ENCODE results near the gene EXOC4.
A peak's percentile ranks its signal among the peaks of the same experiment; 100 is the strongest.

Gene EXOC4

DNA sequence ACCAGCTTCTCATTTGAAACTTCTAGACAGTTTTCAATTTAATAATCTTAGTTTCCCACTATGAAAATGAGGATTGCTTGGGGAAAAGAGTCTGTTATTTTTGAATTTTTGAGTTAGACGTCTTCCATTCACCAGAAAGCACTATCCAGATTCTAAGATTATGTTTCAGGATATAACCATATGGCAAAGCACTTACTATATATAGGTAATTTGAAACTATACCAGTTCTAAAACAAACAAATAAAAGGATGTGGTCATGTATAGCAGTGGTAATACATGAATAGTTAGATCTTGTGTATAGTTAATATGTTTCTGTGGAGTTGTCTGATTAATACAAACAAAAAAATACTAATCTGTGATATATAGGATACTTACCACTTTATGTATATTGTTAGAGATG lies 320.0 kb downstream of the EXOC4 start:
- no peak for DNase-seq (ENCODE audit: low read depth in 2 of 2)

DNA sequence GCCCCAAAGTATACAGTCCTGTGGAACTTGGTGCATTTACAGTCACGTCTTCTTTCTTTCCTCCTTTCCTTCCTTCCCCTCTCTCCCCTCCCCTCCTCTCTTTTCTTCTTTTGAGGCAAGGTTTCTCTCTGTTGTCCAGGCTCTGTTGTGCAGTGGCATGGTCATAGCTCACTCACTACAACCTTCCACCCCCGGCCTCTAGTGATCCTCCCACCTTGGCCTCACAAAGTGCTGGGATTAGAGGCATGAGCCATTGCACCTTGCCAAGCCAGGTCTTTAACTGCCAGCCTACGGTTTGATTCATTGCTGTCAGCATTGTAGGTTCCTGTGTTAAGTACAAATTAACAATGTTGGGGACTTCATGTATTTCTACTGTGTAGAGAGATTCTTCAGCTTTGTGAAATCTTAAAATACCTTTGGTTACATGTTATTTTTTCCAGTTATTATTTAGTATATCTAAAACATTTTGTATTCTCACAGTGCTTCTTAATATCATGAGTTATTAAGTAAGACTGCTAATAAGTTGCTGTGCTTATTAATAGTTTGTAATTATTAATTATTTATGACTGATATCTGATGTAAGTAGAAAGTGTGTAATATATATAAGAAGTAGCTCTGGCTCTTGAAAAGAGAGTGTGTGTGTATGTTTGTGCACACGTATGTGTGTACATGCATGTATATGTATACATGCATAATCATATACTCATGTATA lies 320.8 kb downstream of the EXOC4 start:
- DNase-seq (ENCODE audit: low read depth in 2 of 2), result no peak

DNA sequence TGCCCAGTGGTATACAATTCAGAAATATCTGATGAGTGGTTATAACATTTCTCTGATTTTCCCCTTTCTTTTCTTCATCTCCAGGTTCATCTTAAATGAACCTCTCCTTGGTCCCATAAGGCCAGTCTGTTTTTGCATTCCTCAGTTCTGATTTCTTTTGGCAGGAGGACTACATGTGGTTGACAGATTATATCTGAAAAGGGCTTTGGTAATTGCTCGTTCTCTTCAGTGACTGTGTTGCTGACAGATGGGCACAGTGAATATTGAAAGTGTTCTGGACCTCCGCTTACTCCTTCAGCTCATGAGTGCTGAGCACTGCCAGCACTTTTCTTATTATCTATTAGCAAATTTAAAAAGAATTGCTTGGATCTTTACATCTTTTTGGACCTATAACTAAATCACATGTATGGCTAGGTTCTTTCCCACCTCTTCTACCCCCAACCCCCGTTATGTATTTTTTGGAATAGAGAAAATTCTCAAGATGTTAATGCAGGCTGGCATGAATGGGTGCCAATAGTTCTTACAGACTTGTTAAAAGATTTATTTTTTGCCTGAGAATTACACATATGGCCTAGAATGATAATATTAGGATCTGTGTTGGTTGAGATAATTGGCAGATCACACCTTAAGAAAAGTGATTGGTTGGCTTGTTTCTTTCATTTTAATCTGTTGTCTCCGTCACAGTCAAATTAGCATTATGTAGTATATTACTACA lies 323.0 kb downstream of the EXOC4 start:
- DNase-seq (ENCODE audit: low read depth in 2 of 2), result no peak

DNA sequence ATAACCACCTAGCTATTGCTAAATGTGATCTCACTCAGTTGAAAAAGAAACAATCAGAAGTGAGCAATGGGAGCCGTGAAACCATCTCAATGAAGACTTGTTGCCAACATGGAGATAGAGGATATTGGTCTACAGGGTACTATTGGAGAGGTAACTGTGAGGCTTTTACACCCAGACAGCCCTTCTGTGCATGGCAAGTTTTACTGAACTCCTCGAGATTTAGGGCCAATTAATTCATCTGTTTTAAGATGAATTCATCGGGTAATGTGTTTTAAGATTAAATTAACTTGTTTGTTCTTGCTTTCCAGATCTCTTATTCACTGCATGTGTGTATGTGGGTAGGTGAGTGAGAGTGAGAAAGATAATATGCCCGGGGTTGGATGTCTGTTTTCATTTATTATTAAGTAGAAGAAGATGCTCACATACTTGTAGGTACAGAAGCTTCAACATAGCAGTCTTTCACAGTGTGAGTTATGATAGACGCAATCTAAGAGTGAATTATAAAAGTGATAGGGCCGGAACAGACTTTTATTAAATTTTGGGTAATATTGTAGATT lies 323.8 kb downstream of the EXOC4 start:
- DNase-seq (ENCODE audit: low read depth in 2 of 2), result no peak

DNA sequence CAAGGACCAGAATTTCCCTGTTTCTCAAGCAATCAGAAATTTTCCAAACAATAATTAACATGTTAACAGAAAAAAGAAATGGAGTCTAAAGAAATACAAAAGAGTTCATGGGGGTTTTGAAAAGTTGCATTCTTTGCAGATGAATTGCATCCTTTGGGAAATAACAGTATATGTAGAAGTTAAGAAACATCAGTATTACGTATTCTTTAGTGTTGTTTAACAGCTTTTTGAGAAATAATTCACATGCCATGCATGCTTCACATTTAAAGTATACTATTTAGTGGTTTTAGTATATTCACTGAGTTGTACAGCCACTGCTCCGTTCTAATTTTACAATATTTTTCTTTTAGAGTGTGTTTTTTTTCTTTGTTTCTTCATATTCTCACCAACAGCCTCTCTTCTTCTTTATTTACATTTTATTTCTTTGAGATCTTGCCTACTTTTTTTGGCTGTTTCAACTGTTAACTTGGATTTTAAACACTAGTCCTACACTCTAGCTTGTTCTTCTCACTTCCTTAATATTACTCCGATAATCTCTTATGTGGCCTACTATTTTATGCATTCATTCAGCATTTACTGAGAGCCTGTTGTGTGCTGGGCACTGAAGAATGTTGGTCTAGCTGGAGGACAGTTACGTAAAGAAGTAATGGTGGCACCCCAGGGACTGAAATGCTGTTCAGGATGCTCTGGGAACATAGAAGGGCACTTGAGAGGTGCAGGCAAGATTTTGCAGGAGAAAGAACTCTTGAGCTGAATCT lies 330.1 kb downstream of the EXOC4 start:
- peak; percentile 85 to 88 for DNase-seq (ENCODE audit: low read depth in 2 of 2)

DNA sequence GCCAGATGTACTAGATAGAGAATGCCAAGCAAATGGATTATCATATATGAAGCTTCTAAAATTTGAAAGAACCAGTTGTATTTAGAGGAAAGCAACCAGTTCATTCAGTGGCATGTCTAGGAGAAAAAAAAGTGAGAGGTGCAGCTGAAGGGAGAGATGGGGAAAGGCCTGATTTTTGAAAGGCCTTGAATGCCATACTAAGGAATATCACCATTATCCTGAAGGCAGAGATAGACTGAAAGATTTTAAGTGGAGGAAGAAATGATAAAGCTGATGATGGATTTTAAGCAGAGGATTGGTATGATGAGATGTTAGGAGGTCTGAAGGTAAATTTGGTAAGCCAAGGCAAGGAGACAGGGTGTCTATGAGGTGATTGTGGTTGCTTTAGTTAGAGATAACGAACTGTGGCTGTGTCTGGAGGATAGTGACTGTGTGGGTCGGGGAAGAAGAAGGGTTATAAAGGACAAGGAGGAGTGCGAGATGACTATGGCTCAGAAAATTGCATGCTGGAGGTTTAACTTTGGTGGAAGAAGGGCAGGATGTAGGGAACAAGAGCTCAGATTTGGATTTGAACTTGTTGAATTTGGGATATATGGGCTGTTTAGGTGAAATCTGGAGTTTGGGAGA lies 330.8 kb downstream of the EXOC4 start:
- DNase-seq (ENCODE audit: low read depth in 2 of 2), result no peak

DNA sequence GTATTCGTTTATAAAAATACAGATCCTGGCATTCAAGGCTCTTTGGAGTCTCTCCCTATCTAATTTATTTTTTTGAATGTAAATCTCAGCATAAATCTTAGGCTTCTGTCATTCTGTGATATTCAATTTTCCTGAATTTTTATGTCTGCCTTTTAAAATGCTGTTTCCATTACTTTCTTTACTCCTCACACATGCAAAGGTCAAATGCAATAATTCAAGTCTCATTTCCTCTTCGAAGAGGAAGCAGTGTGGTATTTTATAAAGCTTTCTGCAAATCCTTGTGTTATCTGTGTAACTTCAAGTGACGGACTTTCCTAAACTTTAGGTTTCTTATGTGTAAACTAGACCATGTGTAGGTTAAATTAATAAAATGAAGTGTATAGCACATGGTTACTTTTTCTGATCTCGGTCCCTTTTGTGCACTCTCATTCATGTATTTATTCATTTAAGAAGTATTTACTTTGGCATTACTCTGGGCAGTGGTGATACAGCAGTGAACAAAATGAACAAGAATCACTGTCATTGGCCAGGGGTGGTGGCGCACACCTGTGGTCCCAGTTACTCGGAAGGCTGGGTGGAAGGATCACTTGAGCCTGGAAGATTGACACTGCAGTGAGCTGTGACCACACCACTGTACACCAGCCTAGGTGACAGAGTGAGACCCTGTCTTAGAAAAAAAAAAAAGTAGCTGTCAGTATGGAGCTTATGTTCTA lies 332.2 kb downstream of the EXOC4 start:
- DNase-seq (ENCODE audit: low read depth in 2 of 2), result no peak

DNA sequence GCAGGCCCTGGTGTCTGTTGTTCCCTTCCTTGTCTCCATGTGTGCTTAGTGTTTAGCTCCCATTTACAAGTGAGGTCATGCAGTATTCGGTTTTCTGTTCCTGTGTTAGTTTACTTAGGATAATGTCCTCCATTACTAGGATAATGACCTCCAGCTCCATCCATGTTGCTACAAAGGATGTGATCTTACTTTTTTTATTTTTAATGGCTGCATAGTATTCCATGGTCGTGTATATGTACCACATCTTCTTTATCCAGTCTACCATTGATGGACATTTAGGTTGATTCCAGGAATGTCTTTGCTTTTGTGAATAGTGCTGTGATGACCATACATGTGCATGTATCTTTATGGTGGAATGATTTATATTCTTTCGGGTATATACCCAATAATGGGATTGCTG lies 333.4 kb downstream of the EXOC4 start:
- no peak for DNase-seq (ENCODE audit: low read depth in 2 of 2)

DNA sequence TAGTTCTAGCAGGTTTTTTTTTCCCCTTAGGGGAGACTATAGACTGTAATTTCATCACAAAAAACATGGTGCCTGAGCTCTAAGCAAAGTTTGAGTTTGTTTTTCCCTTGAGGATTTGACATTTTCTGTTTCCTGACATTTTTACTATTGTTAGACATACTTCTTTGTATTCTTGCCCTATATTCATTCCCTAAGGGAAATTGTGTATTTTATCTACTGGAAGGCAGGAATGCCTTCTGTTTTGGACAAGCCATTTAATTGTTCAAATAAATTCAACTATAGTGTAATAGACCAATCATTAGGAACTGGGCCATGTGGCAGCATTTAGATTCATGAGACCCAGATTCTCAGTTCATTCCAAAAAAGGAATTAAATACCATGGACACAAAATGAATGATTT lies 335.0 kb downstream of the EXOC4 start:
- DNase-seq (ENCODE audit: low read depth in 2 of 2), result no peak

DNA sequence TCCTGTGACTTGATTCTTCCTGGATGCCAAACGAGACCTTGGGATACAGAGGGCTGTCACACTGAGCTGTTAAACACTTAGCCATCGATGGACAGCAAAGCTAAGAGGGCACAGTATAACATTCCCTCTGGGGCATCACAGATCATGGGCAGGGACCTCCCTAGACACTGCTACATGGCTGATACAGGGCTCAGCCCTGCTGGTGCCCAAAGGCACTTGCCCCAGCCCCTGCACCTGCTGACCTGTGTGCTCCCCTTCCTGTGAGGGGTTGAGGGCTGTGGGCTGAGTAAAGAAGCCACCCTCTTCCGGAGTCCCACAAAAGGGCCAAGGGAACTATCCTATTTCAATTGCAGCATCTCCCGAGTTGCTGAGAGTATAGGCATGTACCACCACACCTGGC lies 337.9 kb downstream of the EXOC4 start:
- no peak for DNase-seq (ENCODE audit: low read depth in 2 of 2)

DNA sequence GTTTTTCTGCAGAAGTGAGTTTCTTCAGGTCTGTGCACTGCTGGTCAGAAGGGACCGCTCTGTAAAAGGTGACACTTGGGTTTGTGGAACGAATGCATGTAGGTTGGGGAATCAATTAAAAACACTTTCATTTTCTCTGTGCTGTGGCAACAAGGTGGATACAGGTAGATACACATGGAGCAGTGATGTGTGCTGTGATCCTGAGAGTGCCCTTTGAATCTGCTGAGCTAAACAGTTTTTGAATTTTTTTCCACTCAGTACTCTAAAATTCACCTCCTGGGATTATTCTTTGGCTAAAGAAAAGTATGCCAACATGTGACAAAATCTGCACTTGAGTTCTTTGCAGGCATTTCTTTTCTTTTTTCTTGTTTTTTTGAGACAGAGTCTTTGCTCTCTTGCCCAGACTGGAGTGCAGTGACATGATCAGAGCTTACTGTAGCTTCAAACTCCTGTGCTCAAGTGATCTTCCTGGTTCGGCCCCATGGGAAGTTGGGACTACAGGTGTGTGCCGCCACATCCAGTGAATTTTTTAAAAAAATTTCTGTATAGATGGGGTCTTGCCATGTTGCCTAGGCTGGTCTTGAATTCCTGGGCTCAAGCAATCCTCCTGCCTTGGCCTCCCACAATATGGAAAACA lies 338.9 kb downstream of the EXOC4 start:
- no peak for DNase-seq (ENCODE audit: low read depth in 2 of 2)

DNA sequence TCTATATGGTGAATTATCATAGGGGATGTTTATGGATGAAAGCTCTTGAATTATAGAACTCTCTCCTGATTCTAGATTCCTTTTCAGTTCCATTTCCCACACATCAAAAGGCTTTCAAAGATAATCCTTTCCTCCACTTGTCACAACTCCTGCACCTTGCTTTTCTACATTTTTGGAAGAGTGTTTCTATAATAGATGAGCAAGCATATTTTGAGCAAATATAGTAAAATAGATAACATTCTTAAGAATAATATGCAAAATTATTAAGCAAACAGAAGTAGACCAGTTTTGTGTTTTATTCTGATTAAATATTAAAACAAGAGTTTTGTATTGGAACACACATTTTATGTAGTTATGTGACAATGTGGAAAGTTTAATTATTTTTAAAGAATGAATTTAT lies 340.7 kb downstream of the EXOC4 start:
- DNase-seq (ENCODE audit: low read depth in 2 of 2), result no peak

DNA sequence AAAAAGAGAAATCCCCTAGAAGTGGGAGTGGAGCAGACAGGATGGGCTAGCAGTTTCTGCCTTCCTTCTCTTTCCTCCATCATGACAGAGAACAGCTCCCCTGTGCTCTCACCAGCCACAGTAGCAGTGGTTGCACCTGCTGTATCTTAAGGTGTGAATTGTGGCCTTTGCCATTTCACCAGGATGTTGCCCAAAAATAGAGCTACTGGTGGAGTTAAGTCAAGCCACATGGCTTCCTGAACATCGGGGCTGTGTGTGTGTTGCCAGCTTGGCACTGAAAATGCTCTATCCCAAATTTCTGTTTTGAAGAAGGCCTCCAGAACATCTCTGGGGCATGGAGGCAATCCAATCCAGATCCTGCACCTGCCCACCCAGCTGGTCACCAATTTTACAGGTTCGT lies 348.7 kb downstream of the EXOC4 start:
- DNase-seq (ENCODE audit: low read depth in 2 of 2), result no peak

DNA sequence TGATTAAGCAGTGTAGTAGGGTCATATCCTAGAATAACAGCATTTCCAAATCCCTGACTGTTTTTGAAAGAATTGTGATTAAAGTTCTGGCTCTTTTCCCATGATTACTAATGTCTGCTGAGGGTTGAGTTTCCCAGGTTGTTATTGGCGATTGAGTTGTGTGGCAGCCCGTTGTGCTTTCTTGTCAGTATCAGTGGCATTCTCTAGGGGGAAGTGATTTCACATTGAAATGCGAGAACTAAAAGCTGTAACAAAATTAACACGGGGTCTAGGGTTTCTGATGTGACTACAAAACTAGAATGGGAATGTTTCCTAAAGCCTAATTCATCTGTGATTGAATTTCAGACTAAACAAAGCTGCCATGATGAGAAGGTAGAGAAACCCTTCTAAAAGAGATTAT lies 349.4 kb downstream of the EXOC4 start:
- peak in 1 of 2 experiments; percentile 19 for DNase-seq (ENCODE audit: low read depth in 2 of 2)

DNA sequence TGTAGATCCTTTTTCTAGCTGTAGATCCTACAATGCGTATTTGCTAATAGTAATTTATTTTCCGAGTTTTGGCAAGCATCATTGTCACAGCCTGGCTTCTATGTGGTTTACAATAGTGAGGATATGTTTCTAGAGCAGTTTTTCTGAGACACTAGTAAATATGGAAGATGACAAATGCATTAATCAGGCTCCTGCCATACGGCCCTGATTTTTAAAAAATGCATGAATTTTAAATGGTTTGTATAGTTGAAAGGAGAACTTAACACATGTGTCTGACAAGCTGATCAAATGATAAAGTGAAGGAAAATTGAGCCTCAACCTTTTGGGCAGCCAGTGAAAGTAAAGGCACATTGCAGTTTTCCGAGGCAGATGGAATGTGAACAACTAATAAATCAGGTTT lies 354.1 kb downstream of the EXOC4 start:
- DNase-seq (ENCODE audit: low read depth in 2 of 2), result no peak

DNA sequence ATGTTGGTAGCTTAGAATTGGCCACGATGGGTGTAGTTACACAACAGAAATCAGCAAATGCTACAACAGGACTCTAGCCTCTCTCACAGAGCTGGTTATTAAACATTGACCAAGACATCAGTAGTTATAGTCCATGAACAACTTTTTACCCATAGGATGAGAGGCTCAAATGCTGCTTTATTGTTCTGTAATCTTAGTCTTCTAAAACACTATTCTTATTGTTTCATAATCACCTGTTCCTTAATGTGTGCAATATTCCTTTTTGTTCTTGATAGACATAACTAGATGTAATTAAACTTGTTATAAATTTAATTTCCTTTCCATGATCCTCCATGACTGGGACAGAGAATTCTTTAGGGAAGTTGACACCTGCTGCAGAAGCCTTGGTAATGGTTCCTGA lies 356.9 kb downstream of the EXOC4 start:
- DNase-seq (ENCODE audit: low read depth in 2 of 2), result no peak

DNA sequence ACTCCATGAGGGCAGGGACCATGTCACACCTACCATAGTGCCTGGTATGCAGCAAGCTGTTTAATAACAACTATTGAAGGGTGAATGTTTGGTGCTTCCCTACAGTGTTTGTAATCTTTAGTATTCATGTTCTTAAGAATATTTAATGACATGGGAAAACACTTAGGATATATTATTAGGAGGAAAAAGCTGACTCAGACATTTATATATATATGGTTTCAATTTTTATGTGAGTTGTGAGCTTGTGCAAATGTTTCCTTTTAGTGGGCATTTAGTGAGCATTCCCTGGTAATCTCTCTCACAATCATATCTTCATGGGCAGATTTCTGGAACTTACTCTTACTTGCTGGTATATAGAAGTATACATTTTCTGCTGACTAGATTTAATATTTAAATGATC lies 359.1 kb downstream of the EXOC4 start:
- DNase-seq (ENCODE audit: low read depth in 2 of 2), result no peak

DNA sequence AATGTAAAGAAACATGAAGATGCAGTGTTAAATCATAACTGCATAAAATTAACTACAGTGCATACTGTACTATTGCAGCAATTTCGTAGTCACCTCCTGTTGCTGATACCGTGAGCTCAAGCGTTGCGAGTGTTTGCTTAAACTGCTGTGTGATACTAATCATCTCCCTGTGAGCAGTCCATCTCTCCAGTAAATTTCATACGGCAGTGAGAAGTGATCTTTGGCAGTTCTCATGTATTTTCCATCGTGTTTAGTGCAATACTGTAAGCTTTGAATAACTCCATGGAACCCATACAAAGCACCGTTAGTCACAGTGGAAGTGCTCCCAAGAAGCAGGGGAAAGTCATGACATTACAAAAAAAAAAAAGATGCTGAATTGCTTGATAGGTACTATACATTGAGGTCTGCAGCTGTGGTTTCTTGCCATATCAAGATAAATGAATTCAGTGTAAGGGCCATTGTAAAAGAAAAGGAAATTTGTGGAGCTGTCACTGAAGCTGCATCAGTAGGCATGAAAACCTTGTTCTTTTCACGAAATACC lies 360.4 kb downstream of the EXOC4 start:
- DNase-seq (ENCODE audit: low read depth in 2 of 2), result no peak

DNA sequence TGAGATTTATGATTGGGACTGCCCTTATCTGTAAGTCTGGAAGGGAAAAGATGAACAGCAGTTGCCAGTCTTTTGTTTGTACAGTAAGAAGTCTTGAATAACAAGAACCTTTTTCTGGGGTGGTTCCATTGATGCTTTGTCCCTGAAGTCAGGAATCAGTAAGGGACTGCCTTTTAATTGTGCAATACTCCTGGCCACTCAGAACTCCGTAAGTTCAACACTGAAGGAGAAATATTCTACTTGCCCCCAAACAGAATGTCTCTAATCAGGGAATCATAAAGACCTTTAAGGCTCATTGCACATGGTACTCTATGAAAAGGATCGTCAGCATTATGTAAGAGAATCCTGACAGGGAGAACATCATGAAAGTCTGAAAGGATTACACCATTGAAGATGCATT lies 361.4 kb downstream of the EXOC4 start:
- DNase-seq (ENCODE audit: low read depth in 2 of 2), result no peak

DNA sequence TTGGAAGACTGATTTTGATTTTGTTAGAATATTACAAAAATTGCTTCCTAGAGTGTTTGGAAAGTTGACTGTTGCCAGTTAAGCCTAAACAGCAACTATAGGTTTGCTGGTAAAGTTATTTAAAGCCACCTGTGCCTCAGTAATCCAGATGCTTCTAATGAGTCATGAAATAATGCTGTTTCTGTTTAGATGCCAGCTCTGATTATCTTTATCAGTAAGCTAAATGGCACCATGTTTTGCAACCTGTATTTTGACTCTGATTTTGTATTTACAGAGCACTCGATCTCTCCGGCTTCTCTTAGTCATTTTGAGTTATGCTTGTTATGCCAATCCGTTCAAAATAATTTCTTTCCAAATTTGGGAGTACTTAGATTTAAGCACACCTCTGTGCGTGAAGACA lies 366.1 kb downstream of the EXOC4 start:
- DNase-seq (ENCODE audit: low read depth in 2 of 2), result no peak

DNA sequence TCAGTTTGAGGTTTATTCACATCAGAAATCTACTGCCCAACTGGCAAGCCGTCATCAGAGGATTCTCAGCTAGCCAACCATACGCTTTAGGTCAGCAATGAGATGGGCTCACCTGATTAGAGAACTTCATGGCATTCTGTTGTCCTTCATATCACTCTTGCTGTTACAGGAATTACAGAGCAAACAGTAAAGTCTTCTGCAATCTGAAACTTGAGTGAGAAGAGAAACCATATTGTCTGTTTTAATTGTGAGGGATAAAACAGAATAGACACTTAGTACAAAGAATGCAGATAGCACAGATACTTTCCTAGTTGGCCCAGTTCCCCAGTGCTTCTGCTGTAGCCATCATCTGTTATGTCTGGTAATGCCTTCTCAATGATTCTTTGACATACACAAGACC lies 366.6 kb downstream of the EXOC4 start:
- no peak for DNase-seq (ENCODE audit: low read depth in 2 of 2)
